Activated naive CD4-positive, alpha-beta T cell treated with anti-CD3 and anti-CD28 coated beads for 36 hours (primary cell): Measurements from ENCODE around the gene TGFB1. TPM values are rescaled to one million over a fixed set of nuclear protein-coding genes. Genes with fewer than 3 reads are reported as not detected.

Source experiments
- CTCF ChIA-PET: fragments of 350-600 bp; sonication (Branson Sonifier 250); formaldehyde crosslinking; loops from one replicate; lab custom pipeline; 2021; ENCODE audit warnings: antibody characterized with exemption; lab: Charles Lee
- DNase-seq: peaks from one replicate; pipeline ENCODE4 v3.0.0-alpha.2; 2020
- H3K27ac Mint-ChIP-seq: one replicate; pipeline ENCODE4 v1.8.0; 2021; ENCODE audit warnings: mild to moderate bottlenecking, mixed read lengths
- H3K27me3 Mint-ChIP-seq: one replicate; pipeline ENCODE4 v1.8.0; 2021; ENCODE audit warnings: low read depth, mixed read lengths
- H3K36me3 Mint-ChIP-seq: one replicate; pipeline ENCODE4 v1.8.0; 2021; ENCODE audit warnings: low read depth, mixed read lengths
- H3K4me1 Mint-ChIP-seq: one replicate; pipeline ENCODE4 v1.8.0; 2021; ENCODE audit warnings: low read depth, mixed read lengths
- H3K4me3 Mint-ChIP-seq: one replicate; pipeline ENCODE4 v1.8.0; 2021; ENCODE audit warnings: mild to moderate bottlenecking, moderate library complexity, mixed read lengths
- H3K9me3 Mint-ChIP-seq: one replicate; pipeline ENCODE4 v1.8.0; 2021; ENCODE audit warnings: mixed read lengths
- intact Hi-C: fragments of 100-400 bp; cut with micrococcal nuclease; formaldehyde crosslinking; loops from one replicate; pipeline ENCODE4 v1.15.1; 2023
- total RNA-seq, 2 experiments: library from RNA; stranded (reverse); gene quantifications; one replicate each; pipeline ENCODE4 v1.2.3, GENCODE V29; 2021

TGFB1 gene
- total RNA-seq, 2 experiments from 2014 or later: 94.4 to 95.6 TPM

DNA sequence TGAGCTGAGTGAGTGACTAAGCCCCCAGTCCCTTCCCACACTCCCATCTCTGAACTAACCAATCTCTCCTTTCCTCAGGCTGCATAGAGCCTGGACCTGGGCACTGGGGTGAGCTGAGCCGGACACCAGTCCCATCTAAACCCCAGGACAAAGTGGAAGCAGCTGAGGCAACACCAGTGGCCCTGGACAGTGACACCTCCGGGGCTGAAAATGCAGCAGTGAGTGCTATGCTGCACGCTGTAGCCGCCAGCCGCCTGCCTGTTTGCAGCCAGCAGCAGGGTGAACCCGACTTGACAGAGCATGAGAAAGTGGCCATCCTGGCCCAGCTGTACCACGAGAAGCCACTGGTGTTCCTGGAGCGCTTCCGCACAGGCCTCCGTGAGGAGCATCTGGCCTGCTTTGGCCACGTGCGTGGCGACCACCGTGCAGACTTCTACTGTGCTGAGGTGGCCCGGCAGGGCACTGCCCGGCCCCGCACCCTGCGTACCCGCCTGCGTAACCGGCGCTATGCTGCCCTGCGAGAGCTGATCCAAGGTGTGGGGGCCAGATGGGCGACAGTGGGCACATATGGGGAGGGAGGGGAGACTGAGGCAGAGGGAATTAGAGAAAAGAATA lies 37.3 kb downstream of the TGFB1 start:
- intact Hi-C loops: no loop called here
- peak overlapping the region; percentile 0 for H3K27ac Mint-ChIP-seq
- H3K27me3 Mint-ChIP-seq: no peaks in the 10 kb centered on the region
- H3K4me1 Mint-ChIP-seq: peaks cover 25% of the 10 kb centered on the region
- H3K4me3 Mint-ChIP-seq: no peak overlapping the region
- peaks cover 39% of the 10 kb centered on the region for H3K36me3 Mint-ChIP-seq
- no peaks in the 10 kb centered on the region for H3K9me3 Mint-ChIP-seq
- DNase-seq: no peak
- CTCF ChIA-PET: interaction anchor here (0.5 kb wide), 1 partner anchor 36 kb away, joined by 3 read pairs; no protein-coding TSS in a partner anchor

DNA sequence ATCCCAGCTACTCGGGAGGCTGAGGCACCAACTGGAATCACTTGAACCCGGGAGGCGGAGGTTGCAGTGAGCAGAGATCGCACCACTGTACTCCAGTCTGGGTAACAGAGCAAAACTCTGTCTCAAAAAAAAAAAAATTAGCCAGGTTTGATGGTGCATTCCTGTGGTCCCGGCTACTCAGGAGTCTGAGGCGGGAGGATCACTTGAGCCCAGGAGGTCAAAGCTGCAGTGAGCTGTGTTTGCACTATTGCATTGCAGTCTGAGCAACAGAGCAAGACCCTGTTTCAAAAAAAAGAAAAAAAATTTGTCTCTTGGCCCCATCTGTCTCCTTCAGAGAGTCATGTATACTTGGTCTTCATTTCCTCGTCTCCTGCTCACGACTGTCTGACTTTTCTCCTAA lies 42.1 kb downstream of the TGFB1 start:
- CTCF ChIA-PET: interaction anchor here (0.7 to 1.7 kb wide), 3 partner anchors 10 to 252 kb away, joined by 3 read pairs; no protein-coding TSS in a partner anchor
- Mint-ChIP-seq H3K27me3 (no peaks in the 10 kb centered on the region), H3K36me3 (peaks cover 34% of the 10 kb centered on the region), H3K9me3 (no peaks in the 10 kb centered on the region), H3K4me3 (peak overlapping the region; percentile 95), H3K27ac (no peak overlapping the region), H3K4me1 (peaks cover 61% of the 10 kb centered on the region)
- intact Hi-C loops: no loop called here
- no peak for DNase-seq

DNA sequence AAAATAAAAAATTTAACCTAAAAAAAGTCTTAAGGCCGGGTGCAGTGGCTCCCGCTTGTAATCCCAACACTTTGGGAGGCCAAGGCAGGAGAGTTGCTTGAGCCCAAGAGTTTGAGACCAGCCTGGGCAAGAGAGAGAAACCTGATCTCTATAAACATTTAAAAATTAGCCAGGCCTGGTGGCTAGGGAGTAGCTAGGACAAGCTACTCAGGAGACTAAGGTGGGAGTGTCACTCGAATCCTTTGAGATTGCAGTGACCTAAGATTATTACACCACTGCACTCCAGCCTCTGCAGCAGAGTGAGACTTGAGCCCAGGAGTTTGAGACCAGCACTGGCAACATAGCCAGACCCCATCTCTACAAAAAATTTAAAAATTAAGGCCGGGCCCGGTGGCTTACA lies 42.6 kb downstream of the TGFB1 start:
- CTCF ChIA-PET: interaction anchor here (0.7 to 1.7 kb wide), 3 partner anchors 10 to 253 kb away, joined by 3 read pairs; no protein-coding TSS in a partner anchor
- Mint-ChIP-seq H3K36me3 (peaks cover 29% of the 10 kb centered on the region), H3K9me3 (no peaks in the 10 kb centered on the region), H3K27ac (no peak overlapping the region), H3K27me3 (no peaks in the 10 kb centered on the region), H3K4me1 (peaks cover 64% of the 10 kb centered on the region), H3K4me3 (peak overlapping the region; percentile 95)
- intact Hi-C loops: no loop called here
- no peak for DNase-seq

GRCh38 chr19:41310033-41310831 lies 43.5 kb downstream of the TGFB1 start, which contains the start of gene CCDC97:
CCDC97 (plus strand) TSS chr19:41310172; CDS start chr19:41310311, 139 bp downstream.
- DNase-seq: peak; percentile 90
- H3K36me3 Mint-ChIP-seq: peaks cover 31% of the 10 kb centered on the region
- H3K27me3 Mint-ChIP-seq: no peaks in the 10 kb centered on the region
- H3K4me3 Mint-ChIP-seq: peak within 1 kb of the TSS; percentile 95
- intact Hi-C loops: loop anchor here (1.0 kb wide), 1 partner anchor 18 kb away; no protein-coding TSS in a partner anchor
- H3K9me3 Mint-ChIP-seq: no peaks in the 10 kb centered on the region
- CTCF ChIA-PET: interaction anchor here (0.6 to 1.7 kb wide), 4 partner anchors 42 to 108 kb away, joined by 3 to 4 read pairs (median 3); no protein-coding TSS in a partner anchor
- peaks cover 70% of the 10 kb centered on the region for H3K4me1 Mint-ChIP-seq
- peak within 1 kb of the TSS; percentile 96 for H3K27ac Mint-ChIP-seq

DNA sequence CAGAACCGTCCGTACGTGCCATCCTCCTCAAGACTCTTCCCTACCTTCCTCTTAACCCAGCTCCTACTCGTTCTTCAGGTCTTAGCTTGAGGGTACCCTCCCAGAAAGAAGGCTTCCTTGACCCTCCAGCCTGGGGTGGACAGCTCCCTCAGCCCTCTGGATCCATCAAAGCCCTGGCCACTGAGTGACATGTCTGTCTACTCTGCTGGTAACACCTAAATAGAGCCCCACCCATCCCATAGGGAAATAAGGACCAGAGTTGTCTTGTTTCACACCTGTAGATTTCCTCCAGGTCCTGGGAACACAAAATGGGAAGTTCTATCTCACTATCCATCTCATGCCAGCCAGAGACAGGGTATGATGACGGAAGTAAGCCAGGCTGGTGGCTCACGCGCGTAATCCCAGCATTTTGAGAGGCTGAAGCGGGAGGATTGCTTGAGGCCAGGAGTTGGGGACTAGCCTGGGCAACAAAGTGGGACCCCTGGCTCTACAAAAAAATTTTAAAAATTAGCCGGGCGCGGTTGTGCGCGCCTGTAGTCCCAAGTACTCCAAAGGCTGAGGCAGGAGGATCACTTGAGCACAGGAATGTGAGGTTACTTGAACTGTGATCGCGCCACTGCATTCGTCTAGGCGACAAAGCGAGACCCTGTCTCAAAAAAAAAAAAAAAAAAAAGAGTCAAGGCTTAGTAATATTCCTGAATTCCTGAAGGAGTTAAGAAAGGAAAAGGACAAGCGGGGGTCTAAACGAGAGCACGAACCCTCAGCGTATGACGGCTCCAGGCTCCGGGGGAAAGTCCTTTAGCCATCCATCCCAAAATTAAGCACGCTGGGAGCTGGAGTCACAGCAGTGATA lies 44.3 kb downstream of the TGFB1 start:
- H3K4me1 Mint-ChIP-seq: peaks cover 78% of the 10 kb centered on the region
- H3K27ac Mint-ChIP-seq: peak overlapping the region; percentile 96
- no peaks in the 10 kb centered on the region for H3K27me3 Mint-ChIP-seq
- peak overlapping the region; percentile 95 for H3K4me3 Mint-ChIP-seq
- intact Hi-C loops: loop anchor here (1.0 to 5.0 kb wide), 5 partner anchors 19 to 335 kb away; partner anchors contain the start of gene DMAC2
- DNase-seq: no peak
- CTCF ChIA-PET: interaction anchor here (0.6 to 2.7 kb wide), 23 partner anchors 8 to 559 kb away, joined by 3 to 32 read pairs (median 4); partner anchors contain the start of genes ACTMAP, HNRNPUL1 and SNRPA
- peaks cover 38% of the 10 kb centered on the region for H3K36me3 Mint-ChIP-seq
- H3K9me3 Mint-ChIP-seq: no peaks in the 10 kb centered on the region

DNA sequence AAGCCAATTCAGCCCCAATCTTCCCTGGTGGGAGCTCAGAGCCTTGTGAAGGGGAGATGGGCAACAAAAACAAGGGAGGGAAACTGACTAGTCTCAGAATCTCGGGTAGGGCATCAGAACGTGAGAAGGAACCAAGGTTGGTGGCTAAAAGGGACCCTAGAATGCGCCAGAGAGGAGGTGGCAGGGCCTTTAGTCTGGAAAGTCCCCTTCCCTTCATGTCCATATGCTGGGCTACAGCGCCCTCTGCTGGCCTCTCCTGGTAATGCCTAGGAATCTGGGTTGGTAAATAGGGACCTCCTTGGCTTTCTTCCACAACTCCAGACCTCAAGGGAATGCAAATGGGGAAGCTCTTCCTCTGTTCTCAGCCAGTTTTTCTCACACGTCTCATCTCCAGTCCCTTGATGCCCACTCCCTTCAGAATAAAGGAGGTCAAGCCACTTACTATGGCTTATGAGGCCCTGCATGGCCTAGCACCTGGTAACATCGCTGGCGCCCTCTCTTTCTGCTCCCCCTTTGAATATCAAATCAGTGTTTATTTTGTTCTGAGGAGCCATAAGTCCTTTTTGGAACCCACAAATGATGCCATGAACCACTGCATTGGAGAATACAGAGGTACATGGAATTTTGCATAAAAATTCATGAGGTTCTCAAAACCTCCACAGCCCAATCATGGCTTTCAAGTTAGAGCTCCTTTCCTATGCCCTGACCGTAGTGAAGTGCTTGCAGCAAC lies 45.1 kb downstream of the TGFB1 start:
- CTCF ChIA-PET: interaction anchor here (0.6 to 2.7 kb wide), 22 partner anchors 8 to 558 kb away, joined by 3 to 32 read pairs (median 4); partner anchors contain the start of genes ACTMAP, HNRNPUL1 and SNRPA
- Mint-ChIP-seq H3K27me3 (no peaks in the 10 kb centered on the region), H3K4me3 (peak overlapping the region; percentile 95), H3K4me1 (peaks cover 85% of the 10 kb centered on the region), H3K27ac (peak overlapping the region; percentile 96), H3K9me3 (no peaks in the 10 kb centered on the region), H3K36me3 (peaks cover 44% of the 10 kb centered on the region)
- DNase-seq: peak; percentile 98
- intact Hi-C loops: loop anchor here (1.0 to 5.0 kb wide), 7 partner anchors 45 to 334 kb away; partner anchors contain the start of gene DMAC2

DNA sequence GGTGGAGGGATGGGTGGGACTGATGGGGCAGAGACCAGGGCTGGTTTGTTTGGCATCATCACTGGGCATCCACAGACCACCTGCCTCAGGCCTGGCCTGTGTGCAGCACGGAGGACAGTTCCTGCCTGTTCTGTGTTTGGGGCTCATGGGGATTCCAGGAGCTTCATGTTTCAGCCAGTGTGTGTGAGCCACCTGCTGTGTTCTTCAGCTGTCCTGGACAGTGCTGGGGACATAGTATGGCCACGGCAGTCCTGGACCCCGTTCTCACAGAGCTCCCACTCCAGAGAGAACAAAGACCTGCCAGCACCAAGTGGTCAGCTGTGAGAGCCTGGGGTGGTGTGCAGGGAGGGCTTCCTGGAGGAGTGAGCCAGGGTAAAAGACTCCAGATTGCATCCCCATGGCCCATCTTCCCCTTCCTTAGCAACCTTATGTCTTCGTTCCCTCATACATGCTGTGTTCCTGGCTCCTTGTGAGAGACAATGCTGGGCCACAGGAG lies 45.7 kb downstream of the TGFB1 start:
- Mint-ChIP-seq H3K4me1 (peaks cover 85% of the 10 kb centered on the region), H3K27me3 (no peaks in the 10 kb centered on the region), H3K27ac (peak overlapping the region; percentile 96), H3K4me3 (peak overlapping the region; percentile 95), H3K9me3 (no peaks in the 10 kb centered on the region), H3K36me3 (peaks cover 44% of the 10 kb centered on the region)
- intact Hi-C loops: loop anchor here (1.0 to 5.0 kb wide), 6 partner anchors 45 to 333 kb away; partner anchors contain the start of gene DMAC2
- CTCF ChIA-PET: interaction anchor here (0.7 to 2.7 kb wide), 15 partner anchors 9 to 557 kb away, joined by 3 to 32 read pairs (median 4); partner anchors contain the start of genes ACTMAP, HNRNPUL1 and SNRPA
- DNase-seq: no peak

DNA sequence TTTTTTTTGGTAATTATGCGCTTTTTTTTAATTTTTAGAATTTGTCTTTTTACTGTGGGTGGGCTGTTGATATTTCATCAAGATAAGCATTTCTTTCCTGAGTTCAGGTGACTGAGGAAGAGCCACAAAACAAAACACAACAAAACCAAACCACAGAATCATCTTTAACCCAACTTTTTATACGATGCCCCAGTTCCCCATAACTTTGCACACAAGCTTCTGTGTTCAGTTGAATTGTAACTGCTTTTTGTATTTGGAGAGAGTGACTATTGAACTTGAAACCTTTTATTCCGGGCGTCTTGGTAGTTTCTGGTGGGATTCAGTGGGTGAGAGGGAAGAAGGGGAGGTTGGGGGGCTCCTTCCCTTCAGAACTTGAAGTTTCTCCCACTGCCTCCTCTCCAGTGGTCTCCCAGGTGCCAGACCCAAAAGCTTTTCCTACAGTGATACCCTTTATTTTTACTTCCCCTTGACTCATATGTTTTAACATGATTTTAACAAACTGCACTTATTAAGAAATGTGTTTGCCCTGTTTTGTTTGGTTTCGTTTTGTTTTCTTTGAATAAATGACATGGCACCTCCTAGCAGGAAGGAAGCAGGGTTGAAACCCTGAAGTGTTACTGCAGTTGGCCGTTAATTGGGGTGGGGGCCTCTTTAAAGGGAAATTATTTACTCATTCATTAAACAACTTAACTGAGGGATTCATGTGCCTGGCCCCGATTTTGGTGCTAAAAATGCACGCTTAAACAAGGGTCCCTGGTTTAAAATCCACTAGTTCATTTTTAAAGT lies 46.4 kb downstream of the TGFB1 start:
- CTCF ChIA-PET: interaction anchor here (0.7 to 2.7 kb wide), 8 partner anchors 9 to 181 kb away, joined by 3 to 32 read pairs (median 6); partner anchors contain the start of gene HNRNPUL1
- Mint-ChIP-seq H3K4me3 (peak overlapping the region; percentile 38), H3K4me1 (peaks cover 89% of the 10 kb centered on the region), H3K36me3 (peaks cover 49% of the 10 kb centered on the region), H3K9me3 (no peaks in the 10 kb centered on the region), H3K27me3 (no peaks in the 10 kb centered on the region), H3K27ac (peak overlapping the region; percentile 96)
- peak; percentile 46 for DNase-seq
- intact Hi-C loops: loop anchor here (5.0 kb wide), 1 partner anchor 290 kb away; no protein-coding TSS in a partner anchor

GRCh38 chr19:41305927-41306793 lies 47.6 kb downstream of the TGFB1 start:
- CTCF ChIA-PET: interaction anchor here (0.6 to 1.5 kb wide), 2 partner anchors 26 to 43 kb away, joined by 3 to 4 read pairs; no protein-coding TSS in a partner anchor
- DNase-seq: no peak

More at GRCh38 chr19:41305927-41306793, 47.6 kb downstream of the TGFB1 start:
- Mint-ChIP-seq H3K4me1 (peaks cover 89% of the 10 kb centered on the region), H3K27ac (peak overlapping the region; percentile 96), H3K4me3 (no peak overlapping the region), H3K36me3 (peaks cover 59% of the 10 kb centered on the region), H3K9me3 (no peaks in the 10 kb centered on the region), H3K27me3 (no peaks in the 10 kb centered on the region)
- intact Hi-C loops: loop anchor here (5.0 kb wide), 1 partner anchor 291 kb away; no protein-coding TSS in a partner anchor
